Activated T-helper 1 cell treated with Interleukin-2 at 50 U/mL for 16 hours (primary cell): ENCODE measurements around the gene GOLGA6L6.
"Not testable (repeated sequence)": the region's sequence is repeated elsewhere in the genome, so short reads cannot be mapped to it uniquely, and the experiment has no call there.

Experiments
- DNase-seq: peaks from one replicate; pipeline ENCODE4 v3.0.0-alpha.2; 2020; ENCODE audit warnings: low read depth

Gene GOLGA6L6, protein sequence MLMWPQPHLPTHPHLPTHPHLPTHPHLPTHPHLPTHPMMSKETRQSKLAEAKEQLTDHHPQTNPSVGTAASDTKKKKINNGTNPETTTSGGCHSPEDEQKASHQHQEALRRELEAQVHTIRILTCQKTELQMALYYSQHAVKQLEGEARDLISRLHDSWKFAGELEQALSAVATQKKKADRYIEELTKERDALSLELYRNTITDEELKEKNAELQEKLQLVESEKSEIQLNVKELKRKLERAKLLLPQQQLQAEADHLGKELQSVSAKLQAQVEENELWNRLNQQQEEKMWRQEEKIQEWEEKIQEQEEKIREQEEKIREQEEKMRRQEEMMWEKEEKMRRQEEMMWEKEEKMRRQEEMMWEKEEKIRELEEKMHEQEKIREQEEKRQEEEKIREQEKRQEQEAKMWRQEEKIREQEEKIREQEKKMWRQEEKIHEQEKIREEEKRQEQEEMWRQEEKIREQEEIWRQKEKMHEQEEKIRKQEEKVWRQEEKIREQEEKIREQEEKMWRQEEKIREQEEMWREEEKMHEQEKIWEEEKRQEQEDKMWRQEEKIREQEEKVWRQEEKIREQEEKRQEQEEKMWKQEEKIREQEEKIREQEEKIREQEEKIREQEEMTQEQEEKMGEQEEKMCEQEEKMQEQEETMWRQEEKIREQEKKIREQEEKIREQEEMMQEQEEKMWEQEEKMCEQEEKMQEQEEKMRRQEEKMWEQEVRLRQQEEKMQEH

DNA sequence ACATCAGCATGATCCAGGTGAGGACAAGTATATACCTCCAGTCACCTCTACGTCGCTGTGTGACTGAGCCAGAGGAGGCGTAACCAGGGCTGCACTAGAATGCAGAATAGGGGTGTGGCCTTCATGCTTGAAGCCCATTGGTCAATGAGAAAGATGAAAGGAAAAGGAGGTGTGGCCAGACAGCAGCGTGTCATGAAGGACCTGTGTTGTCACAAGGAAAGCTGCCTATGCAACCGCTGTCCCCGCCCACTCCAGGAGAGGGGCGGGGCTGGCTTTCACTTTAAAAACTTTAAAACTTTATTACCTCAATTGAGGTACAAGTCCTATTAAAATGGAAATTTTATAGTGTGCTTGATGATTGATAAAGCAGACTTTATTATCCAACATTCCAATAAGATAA is at the start of gene GOLGA6L6:
Gene GOLGA6L6 (minus strand): TSS at position 101 of the 400 bp plus-strand sequence. CDS start 91 bp downstream, at position 10.
- DNase-seq: not testable (repeated sequence)

DNA sequence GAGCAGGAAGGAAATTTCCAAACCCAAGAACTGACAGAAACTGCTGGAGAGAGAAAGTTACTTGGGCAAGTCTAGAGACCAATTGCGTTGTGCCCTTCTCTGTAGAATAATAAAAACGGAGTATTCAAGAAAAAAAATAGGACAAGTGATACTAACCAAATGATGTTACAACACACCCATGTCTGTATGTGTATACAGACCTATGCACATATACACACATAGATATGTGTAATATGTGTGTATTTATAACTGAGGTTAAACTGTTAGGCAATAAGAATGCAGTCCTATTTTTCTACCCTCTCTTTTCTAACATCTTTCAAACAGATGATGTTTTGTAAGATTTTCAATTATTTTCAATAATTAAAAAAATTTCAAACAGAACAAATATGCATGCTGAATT is 48.5 kb upstream of the GOLGA6L6 start:
- DNase-seq: not testable (repeated sequence)

GRCh38 chr15:20586821-20587220 is 45.2 kb upstream of the GOLGA6L6 start:
- not testable (repeated sequence) for DNase-seq

DNA sequence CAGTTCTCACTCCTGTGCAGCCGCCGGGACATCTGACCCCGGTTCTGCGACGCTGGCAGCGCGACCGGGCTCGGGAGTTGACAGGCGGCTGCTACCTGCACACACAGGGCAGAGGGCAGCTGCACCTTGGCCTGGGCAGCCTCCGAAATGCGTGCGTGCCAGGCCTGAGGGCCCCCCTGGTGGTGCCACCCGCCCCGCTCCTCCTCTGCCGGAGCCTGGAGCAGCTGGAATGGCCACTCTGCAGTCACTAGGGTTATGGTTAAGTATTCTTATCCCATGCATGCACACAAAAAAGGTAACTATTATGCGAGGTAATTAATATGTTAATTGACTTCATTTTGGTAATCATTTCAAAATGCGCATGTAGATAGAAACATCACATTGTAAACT is 41.1 kb upstream of the GOLGA6L6 start:
- DNase-seq: not testable (repeated sequence)

DNA sequence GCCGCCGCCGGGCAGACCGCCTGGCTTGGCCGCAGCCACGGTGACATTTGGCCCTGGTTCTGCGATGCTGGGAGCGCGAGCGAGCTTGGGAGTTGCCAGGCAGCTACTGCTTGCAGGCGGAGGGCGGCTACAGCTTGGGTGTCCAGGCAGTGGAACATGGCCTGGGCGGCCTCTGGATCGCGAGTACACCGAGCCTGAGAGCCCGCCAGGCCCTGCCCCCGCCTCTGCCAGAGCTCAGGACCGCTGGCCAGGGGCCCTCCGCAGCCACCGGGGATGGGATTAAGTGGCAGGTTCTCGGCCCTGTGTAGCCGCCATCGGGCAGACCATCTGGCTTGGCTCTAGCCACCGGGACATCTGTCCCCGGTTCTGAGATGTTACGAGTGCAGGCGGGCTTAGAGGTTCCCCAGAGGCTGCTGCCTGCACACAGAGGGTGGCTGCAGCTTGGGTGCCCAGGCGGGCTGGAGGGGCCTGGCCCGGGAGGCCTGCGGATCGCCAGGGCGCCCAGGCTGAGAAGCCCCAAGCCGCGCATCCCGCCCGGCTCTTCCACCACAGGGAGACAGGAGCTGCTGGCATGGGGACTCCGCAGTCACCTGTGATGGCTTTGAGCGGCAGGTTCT is 40.6 kb upstream of the GOLGA6L6 start:
- not testable (repeated sequence) for DNase-seq

DNA sequence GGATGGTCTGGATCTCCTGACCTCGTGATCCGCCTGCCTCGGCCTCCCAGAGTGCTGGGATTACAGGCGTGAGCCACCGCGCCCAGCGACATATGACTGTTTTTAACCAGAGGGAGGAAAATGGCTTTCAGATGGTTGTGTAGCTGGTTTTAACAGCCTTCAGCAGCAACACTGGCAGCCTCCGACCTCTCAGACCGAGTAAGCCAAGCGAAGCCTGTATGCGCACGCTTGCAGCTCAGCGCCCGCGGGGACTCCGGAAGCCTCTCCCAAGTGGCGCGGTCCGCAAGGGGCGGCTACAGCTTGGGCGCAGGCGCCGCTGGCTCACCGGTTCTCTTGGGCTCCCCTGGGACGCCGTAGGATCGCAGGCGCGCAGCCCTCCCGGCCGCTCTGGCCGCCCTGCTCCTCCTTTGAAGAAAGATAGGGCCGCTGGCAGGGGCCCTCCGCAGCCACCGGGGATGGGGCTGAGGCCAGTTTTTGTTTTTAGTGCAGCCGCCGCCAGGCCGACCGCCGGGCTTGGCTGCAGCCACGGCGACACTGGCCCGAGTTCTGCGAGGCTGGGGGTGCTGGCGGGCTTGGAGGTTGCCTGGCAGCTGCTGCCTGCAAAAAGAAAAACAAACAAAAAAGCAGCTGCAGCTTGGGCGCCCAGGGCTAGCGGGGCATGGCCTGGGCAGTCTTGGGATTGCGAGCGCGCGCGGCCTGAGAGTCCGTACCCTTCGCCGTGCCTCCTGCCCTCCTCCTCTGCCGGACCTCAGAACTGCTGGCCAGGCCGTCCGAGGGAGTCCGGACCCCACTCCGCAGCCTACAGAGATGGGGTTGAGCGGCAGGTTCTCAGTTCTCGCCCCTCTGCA is 39.9 kb upstream of the GOLGA6L6 start:
- not testable (repeated sequence) for DNase-seq

DNA sequence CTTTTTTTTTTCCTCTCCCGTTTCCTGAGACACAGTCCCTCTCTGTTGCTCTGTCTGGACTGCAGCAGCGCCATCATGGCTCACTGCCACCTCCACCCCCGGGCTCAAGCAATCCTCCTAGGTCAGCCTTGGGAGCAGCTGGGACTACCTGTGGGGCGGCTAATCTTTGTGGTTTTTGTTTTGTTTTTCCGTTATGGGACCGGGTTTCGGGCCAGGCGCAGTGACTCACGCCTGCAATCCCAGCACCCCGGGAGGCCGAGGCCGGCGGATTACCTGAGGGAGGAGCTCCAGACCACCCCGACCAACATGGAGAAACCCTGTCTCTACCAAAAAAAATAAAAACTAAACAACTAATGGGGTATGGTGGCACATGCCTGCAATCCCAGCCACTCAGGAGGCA is 38.1 kb upstream of the GOLGA6L6 start:
- not testable (repeated sequence) for DNase-seq

GRCh38 chr15:20551289-20551688 is 9.7 kb upstream of the GOLGA6L6 start:
- DNase-seq: not testable (repeated sequence)

DNA sequence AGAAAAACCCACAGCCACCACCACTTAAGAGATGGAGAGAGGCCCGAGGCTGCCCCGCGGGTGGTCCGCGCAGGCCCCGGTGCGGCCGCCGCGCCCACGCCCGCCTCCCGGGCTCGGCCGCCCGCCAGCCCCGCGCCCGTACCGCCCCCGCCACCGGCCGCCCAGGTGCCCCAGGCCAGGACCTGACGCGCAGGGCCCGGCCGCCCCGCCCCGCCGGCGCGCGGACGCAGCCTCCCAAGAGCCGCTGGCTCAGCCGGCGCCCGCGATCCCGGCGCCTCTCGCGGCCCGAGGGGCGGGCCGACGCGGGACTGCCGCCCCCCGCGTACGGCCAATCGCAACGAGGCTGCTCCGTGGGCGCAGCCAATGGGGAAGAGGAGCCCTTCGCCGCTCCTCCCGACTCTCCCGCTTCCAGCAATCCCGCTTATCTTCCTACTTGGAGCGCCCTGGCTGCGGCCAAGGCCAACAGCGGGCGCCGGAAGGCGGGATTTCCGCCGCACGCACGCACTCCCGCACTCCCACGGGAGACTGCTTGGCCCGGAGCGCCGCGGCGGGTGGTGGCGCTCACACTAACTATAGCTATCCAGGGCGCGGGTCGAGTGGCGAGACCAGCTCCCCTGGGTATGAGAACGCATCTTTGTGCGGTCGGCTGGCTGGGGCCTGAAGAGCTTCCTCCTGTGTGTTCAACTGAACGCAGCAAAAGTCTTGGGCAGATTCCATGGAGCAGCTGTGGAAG is 35.5 kb downstream of the GOLGA6L6 start:
- not testable (repeated sequence) for DNase-seq

DNA sequence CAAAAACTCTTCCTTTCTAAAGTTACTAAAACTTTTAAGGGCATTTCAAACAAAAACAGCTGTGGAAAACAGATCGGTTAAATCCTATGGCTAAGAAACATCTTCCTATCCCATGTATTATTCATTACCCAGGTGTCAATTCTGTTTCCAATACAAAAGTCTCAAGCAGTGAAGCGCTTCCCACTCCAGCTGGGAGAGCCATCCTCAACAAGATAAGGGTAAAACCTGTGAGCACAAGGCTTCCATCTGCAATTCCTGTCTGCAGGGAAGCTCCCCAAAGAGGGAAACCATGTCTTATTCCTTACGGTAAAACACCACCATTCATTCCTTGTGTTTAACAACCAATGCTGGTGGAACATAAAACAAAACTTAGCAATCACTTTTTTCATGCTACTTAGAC is 38.8 kb downstream of the GOLGA6L6 start:
- not testable (repeated sequence) for DNase-seq

DNA sequence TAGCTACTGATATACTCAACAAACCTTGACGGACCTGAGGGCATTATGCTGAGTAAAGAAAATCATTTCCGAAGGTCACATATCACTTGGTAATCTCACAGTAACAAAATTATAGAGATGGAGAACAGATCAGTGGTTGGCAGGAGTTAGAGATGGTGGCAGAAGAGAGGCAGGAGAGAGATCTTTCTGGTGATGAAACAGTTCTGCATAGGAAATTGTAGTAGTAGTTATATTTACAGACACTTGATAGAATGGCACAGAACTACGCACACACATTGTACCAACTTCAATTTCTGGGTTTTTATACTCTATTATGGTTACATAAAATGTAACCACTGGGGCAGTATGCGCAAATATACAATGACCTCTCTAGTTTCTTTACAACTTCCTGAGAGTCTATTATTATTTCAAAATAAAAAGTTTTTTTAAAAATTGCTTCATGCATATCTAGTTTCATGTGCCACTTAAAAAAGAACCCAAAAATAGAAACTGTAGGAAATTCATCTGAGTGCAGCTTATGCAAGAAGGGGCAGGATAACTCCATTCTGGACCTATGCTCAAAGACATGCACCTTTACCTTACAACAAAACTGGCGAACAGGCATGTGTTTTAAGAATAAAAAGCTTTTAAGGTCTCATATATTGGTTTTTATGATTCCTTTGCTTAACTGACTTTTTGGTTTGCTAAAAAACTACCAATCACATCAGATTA is 39.9 kb downstream of the GOLGA6L6 start:
- not testable (repeated sequence) for DNase-seq

- DNase-seq: not testable (repeated sequence)
Observed at GRCh38 chr15:20497781-20498180, 43.8 kb downstream of the GOLGA6L6 start.

- DNase-seq: not testable (repeated sequence)
Observed at GRCh38 chr15:20493035-20493434, 48.6 kb downstream of the GOLGA6L6 start.

GRCh38 chr15:20492598-20492997 is 49.0 kb downstream of the GOLGA6L6 start:
- DNase-seq: not testable (repeated sequence)

GRCh38 chr15:20489320-20489719 is 52.3 kb downstream of the GOLGA6L6 start:
- not testable (repeated sequence) for DNase-seq
